CD4-positive, alpha-beta memory T cell (primary cell): ENCODE measurements around the gene SYT1. TPM values are rescaled to one million over a fixed set of nuclear protein-coding genes. Genes with fewer than 3 reads are reported as not detected.

Source experiments
- CTCF ChIA-PET: fragments of 350-600 bp; sonication (Branson Sonifier 250); formaldehyde crosslinking; loops from one replicate; lab custom pipeline; 2021; ENCODE audit warnings: inconsistent platforms; ENCODE audit not compliant: partially characterized antibody; lab: Charles Lee
- POLR2A ChIA-PET: fragments of 350-600 bp; sonication (Branson Sonifier 250); formaldehyde crosslinking; loops from one replicate; lab custom pipeline; 2021; ENCODE audit not compliant: partially characterized antibody; lab: Charles Lee
- DNase-seq, 5 donors: peaks; one replicate each; pipeline versions ENCODE4 v3.0.0 to v3.0.0-alpha.2; 2020 to 2022; ENCODE audit warnings: mixed read lengths in 1 of 5
- H3K27ac ChIP-seq: one replicate; pipeline ENCODE4 v1.7.0; 2013; ENCODE audit warnings: low read depth, low read length
- H3K27me3 ChIP-seq: 2 replicates; pipeline ENCODE4 v1.7.0; 2013; ENCODE audit warnings: mild to moderate bottlenecking, low read length, moderate library complexity; ENCODE audit not compliant: insufficient read depth
- H3K36me3 ChIP-seq: 2 replicates; pipeline ENCODE4 v1.7.0; 2013; ENCODE audit warnings: mild to moderate bottlenecking, low read length, moderate library complexity; ENCODE audit not compliant: insufficient read depth
- H3K4me1 ChIP-seq: 2 replicates; pipeline ENCODE4 v1.7.0; 2013; ENCODE audit warnings: mild to moderate bottlenecking, low read length, moderate library complexity; ENCODE audit not compliant: insufficient read depth
- H3K4me3 ChIP-seq, 2 donors: one replicate each; pipeline ENCODE4 v1.7.0; 2013; ENCODE audit warnings: low read length in 2 of 2, mild to moderate bottlenecking in 1 of 2
- H3K9me3 ChIP-seq, 2 donors: one replicate each; pipeline ENCODE4 v1.7.0; 2013; ENCODE audit warnings: low read length in 2 of 2, control low read depth in 1 of 2; ENCODE audit not compliant: control insufficient read depth in 1 of 2
- H3K27ac Mint-ChIP-seq, 7 donors: one replicate each; pipeline ENCODE4 v1.8.0; 2020 to 2021; ENCODE audit warnings: mixed read lengths in 7 of 7, mild to moderate bottlenecking in 6 of 7, inconsistent platforms in 3 of 7, moderate library complexity in 3 of 7
- H3K27me3 Mint-ChIP-seq, 2 donors: one replicate each; pipeline ENCODE4 v1.8.0; 2020 to 2021; ENCODE audit warnings: mixed read lengths in 2 of 2
- H3K36me3 Mint-ChIP-seq, 2 donors: one replicate each; pipeline ENCODE4 v1.8.0; 2020 to 2021; ENCODE audit warnings: mixed read lengths in 2 of 2, inconsistent platforms in 1 of 2, mild to moderate bottlenecking in 1 of 2
- H3K4me1 Mint-ChIP-seq, 4 donors: one replicate each; pipeline ENCODE4 v1.8.0; 2020 to 2021; ENCODE audit warnings: mixed read lengths in 4 of 4, mild to moderate bottlenecking in 1 of 4
- H3K4me3 Mint-ChIP-seq, 8 donors: one replicate each; pipeline ENCODE4 v1.8.0; 2020 to 2021; ENCODE audit warnings: mixed read lengths in 8 of 8, mild to moderate bottlenecking in 7 of 8, moderate library complexity in 6 of 8, inconsistent platforms in 3 of 8
- H3K9me3 Mint-ChIP-seq, 8 donors: one replicate each; pipeline ENCODE4 v1.8.0; 2020 to 2021; ENCODE audit warnings: mixed read lengths in 8 of 8, mild to moderate bottlenecking in 5 of 8, inconsistent platforms in 3 of 8, moderate library complexity in 1 of 8
- intact Hi-C: fragments of 100-400 bp; cut with micrococcal nuclease; formaldehyde crosslinking; loops from one replicate; pipeline ENCODE4 v1.15.1; 2023
- polyA plus RNA-seq, 2 donors: library from polyadenylated mRNA; unstranded; fragments of 300-500 nt; fragmentation: Illumina TruSeq; gene quantifications; one replicate each; pipeline ENCODE4 v1.2.3, GENCODE V29; 2021
- total RNA-seq, 2 experiments: library from RNA; stranded (reverse); gene quantifications; one replicate each; pipeline ENCODE4 v1.2.3, GENCODE V29; 2021

The SYT1 gene
- total and polyA plus RNA-seq, 4 experiments from 2014 or later, result not detected

GRCh38 chr12:79055926-79056674, 191.5 kb downstream of the SYT1 start:
- intact Hi-C loops, result no loop called here

DNA sequence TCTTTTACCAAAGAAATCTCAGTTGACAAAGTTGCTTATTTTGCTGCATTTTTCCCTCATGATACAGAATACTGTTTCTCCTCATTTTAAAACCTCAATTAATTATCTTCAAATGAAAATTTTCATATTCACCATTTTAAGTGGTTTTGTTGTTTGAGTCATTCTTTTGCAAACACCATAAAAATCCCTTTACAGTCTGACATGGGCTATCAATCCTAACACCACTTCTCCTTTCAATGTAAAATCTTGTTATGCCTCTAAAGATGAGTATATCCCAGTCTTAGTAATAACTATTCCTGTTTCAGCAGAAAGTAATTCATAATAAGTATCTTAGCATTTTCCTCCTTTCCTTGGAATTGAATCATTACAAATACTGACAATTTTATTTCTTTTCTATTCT, 192.2 kb downstream of the SYT1 start:
- Histone ChIP-seq H3K36me3 (no peaks in the 10 kb centered on the region), H3K4me3 (no peak overlapping the region), H3K9me3 (no peaks in the 10 kb centered on the region), H3K27ac (no peak overlapping the region), H3K4me1 (no peaks in the 10 kb centered on the region), H3K27me3 (no peaks in the 10 kb centered on the region)
- no peaks in the 10 kb centered on the region for H3K27me3 Mint-ChIP-seq
- peaks cover 0 to 8% (median 2%) of the 10 kb centered on the region in 8 donors for H3K9me3 Mint-ChIP-seq
- no peaks in the 10 kb centered on the region for H3K36me3 Mint-ChIP-seq
- POLR2A ChIA-PET, result no interaction called here
- no peak for DNase-seq
- CTCF ChIA-PET, result no interaction called here
- H3K4me3 Mint-ChIP-seq, result no peak overlapping the region
- intact Hi-C loops, result no loop called here
- no peaks in the 10 kb centered on the region for H3K4me1 Mint-ChIP-seq
- no peak overlapping the region for H3K27ac Mint-ChIP-seq

More at GRCh38 chr12:79055926-79056674, 191.5 kb downstream of the SYT1 start:
- DNase-seq, result no peak
- Histone ChIP-seq H3K27me3 (no peaks in the 10 kb centered on the region), H3K27ac (no peak overlapping the region), H3K9me3 (no peaks in the 10 kb centered on the region), H3K4me1 (no peaks in the 10 kb centered on the region), H3K36me3 (no peaks in the 10 kb centered on the region), H3K4me3 (no peak overlapping the region)
- CTCF ChIA-PET, result no interaction called here
- Mint-ChIP-seq H3K36me3 (no peaks in the 10 kb centered on the region), H3K4me1 (no peaks in the 10 kb centered on the region), H3K27ac (no peak overlapping the region), H3K9me3 (peaks cover 0 to 8% (median 2%) of the 10 kb centered on the region in 8 donors), H3K4me3 (no peak overlapping the region), H3K27me3 (no peaks in the 10 kb centered on the region)
- POLR2A ChIA-PET, result no interaction called here

- no peak overlapping the region for H3K4me3 Mint-ChIP-seq
- Histone ChIP-seq H3K4me1 (no peaks in the 10 kb centered on the region), H3K27ac (no peak overlapping the region), H3K9me3 (no peaks in the 10 kb centered on the region), H3K36me3 (no peaks in the 10 kb centered on the region), H3K27me3 (no peaks in the 10 kb centered on the region), H3K4me3 (no peak overlapping the region)
- intact Hi-C loops, result no loop called here
- no peak for DNase-seq
- no peak overlapping the region for H3K27ac Mint-ChIP-seq
- ChIA-PET CTCF (no interaction called here), POLR2A (no interaction called here)
- H3K27me3 Mint-ChIP-seq, result no peaks in the 10 kb centered on the region
- H3K4me1 Mint-ChIP-seq, result no peaks in the 10 kb centered on the region
- H3K36me3 Mint-ChIP-seq, result no peaks in the 10 kb centered on the region
- H3K9me3 Mint-ChIP-seq, result peaks cover 0 to 8% (median 2%) of the 10 kb centered on the region in 8 donors
These were observed 193.0 kb downstream of the SYT1 start for GRCh38 chr12:79057540-79057939.

GRCh38 chr12:79058342-79058741, 193.8 kb downstream of the SYT1 start:
- H3K4me3 Mint-ChIP-seq, result no peak overlapping the region
- no peak overlapping the region for H3K27ac ChIP-seq
- H3K27me3 Mint-ChIP-seq, result no peaks in the 10 kb centered on the region
- DNase-seq, result no peak
- H3K27me3 ChIP-seq, result no peaks in the 10 kb centered on the region
- peaks cover 0 to 8% (median 2%) of the 10 kb centered on the region in 8 donors for H3K9me3 Mint-ChIP-seq
- no peaks in the 10 kb centered on the region for H3K4me1 ChIP-seq
- no peak overlapping the region for H3K4me3 ChIP-seq
- ChIA-PET POLR2A (no interaction called here), CTCF (no interaction called here)
- intact Hi-C loops, result no loop called here
- H3K27ac Mint-ChIP-seq, result no peak overlapping the region
- H3K36me3 Mint-ChIP-seq, result no peaks in the 10 kb centered on the region
- H3K36me3 ChIP-seq, result no peaks in the 10 kb centered on the region
- no peaks in the 10 kb centered on the region for H3K4me1 Mint-ChIP-seq
- no peaks in the 10 kb centered on the region for H3K9me3 ChIP-seq

DNA sequence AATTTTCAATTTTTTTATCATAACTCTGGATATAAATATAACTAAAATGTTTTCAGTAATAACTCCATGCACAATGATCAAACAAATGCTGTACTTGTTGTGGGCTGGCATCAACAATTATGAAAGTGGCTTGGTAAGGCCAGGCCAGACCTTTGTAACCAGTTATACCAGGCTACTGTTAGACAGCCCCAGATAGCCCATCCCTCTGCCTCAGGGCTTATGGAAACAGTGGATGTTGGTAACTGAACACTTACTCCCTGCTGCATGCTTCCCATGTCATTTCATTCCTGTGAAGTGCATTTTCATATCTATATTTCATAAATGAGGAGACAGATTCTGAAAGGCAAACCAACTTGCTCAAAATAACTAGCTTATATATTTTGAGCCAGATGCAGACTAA, 195.0 kb downstream of the SYT1 start:
- H3K27ac ChIP-seq, result no peak overlapping the region
- POLR2A ChIA-PET, result no interaction called here
- Mint-ChIP-seq H3K4me1 (no peaks in the 10 kb centered on the region), H3K27ac (no peak overlapping the region), H3K27me3 (no peaks in the 10 kb centered on the region), H3K4me3 (no peak overlapping the region), H3K36me3 (no peaks in the 10 kb centered on the region), H3K9me3 (peaks cover 0 to 8% (median 3%) of the 10 kb centered on the region in 8 donors)
- CTCF ChIA-PET, result no interaction called here
- no peaks in the 10 kb centered on the region for H3K36me3 ChIP-seq
- no peaks in the 10 kb centered on the region for H3K9me3 ChIP-seq
- no peaks in the 10 kb centered on the region for H3K27me3 ChIP-seq
- intact Hi-C loops, result no loop called here
- H3K4me1 ChIP-seq, result no peaks in the 10 kb centered on the region
- DNase-seq, result no peak
- H3K4me3 ChIP-seq, result no peak overlapping the region

- H3K27me3 ChIP-seq, result no peaks in the 10 kb centered on the region
- CTCF ChIA-PET, result no interaction called here
- H3K36me3 Mint-ChIP-seq, result no peaks in the 10 kb centered on the region
These were observed 198.7 kb downstream of the SYT1 start for GRCh38 chr12:79063258-79063657.

GRCh38 chr12:79067977-79068376, 203.4 kb downstream of the SYT1 start:
- no peaks in the 10 kb centered on the region for H3K4me1 Mint-ChIP-seq
- DNase-seq, result no peak
- Histone ChIP-seq H3K9me3 (no peaks in the 10 kb centered on the region), H3K4me3 (no peak overlapping the region), H3K27ac (no peak overlapping the region), H3K4me1 (no peaks in the 10 kb centered on the region), H3K27me3 (no peaks in the 10 kb centered on the region), H3K36me3 (no peaks in the 10 kb centered on the region)
- POLR2A ChIA-PET, result no interaction called here
- intact Hi-C loops, result no loop called here
- no peaks in the 10 kb centered on the region for H3K27me3 Mint-ChIP-seq
- no peak overlapping the region for H3K4me3 Mint-ChIP-seq
- H3K9me3 Mint-ChIP-seq, result peaks cover 0 to 14% (median 4%) of the 10 kb centered on the region in 8 donors
- H3K27ac Mint-ChIP-seq, result no peak overlapping the region
- CTCF ChIA-PET, result no interaction called here
- no peaks in the 10 kb centered on the region for H3K36me3 Mint-ChIP-seq

More at GRCh38 chr12:79063258-79063657, 198.7 kb downstream of the SYT1 start:
- no peak for DNase-seq
- Mint-ChIP-seq H3K9me3 (peaks cover 0 to 15% (median 3%) of the 10 kb centered on the region in 8 donors), H3K27ac (no peak overlapping the region), H3K4me3 (no peak overlapping the region), H3K27me3 (no peaks in the 10 kb centered on the region), H3K4me1 (no peaks in the 10 kb centered on the region)
- intact Hi-C loops, result no loop called here
- Histone ChIP-seq H3K9me3 (no peaks in the 10 kb centered on the region), H3K4me1 (no peaks in the 10 kb centered on the region), H3K36me3 (no peaks in the 10 kb centered on the region), H3K4me3 (no peak overlapping the region), H3K27ac (no peak overlapping the region)
- POLR2A ChIA-PET, result no interaction called here
